ENCODE measurements around the gene SPRY4.
A peak's percentile ranks its signal among the peaks of the same experiment; 100 is the strongest.
"Not testable (repeated sequence)": the region's sequence is repeated elsewhere in the genome, so short reads cannot be mapped to it uniquely, and the experiment has no call there.

SPRY4 gene

GRCh38 chr5:142292249-142292648, 32.6 kb downstream of the SPRY4 start:
- DNase-seq, result no peak

- peak; percentile 43 for DNase-seq
Observed at GRCh38 chr5:142290577-142291299, 34.1 kb downstream of the SPRY4 start.

GRCh38 chr5:142289708-142290576, 34.9 kb downstream of the SPRY4 start:
- DNase-seq, result no peak

- DNase-seq, result no peak
Observed at GRCh38 chr5:142287973-142288313, 36.9 kb downstream of the SPRY4 start.

- no peak for DNase-seq
Observed at GRCh38 chr5:142287096-142287972, 37.5 kb downstream of the SPRY4 start.

- DNase-seq, result no peak
Observed at GRCh38 chr5:142286111-142286510, 38.7 kb downstream of the SPRY4 start.

GRCh38 chr5:142283304-142283703, 41.5 kb downstream of the SPRY4 start:
- no peak for DNase-seq

- peak; percentile 24 for DNase-seq
Observed at GRCh38 chr5:142281966-142282365, 42.9 kb downstream of the SPRY4 start.

GRCh38 chr5:142281008-142281367, 43.8 kb downstream of the SPRY4 start:
- no peak for DNase-seq

GRCh38 chr5:142280066-142281007, 44.5 kb downstream of the SPRY4 start:
- no peak for DNase-seq

GRCh38 chr5:142278627-142279026, 46.2 kb downstream of the SPRY4 start:
- DNase-seq, result no peak

- DNase-seq, result no peak
Observed at GRCh38 chr5:142277796-142278195, 47.0 kb downstream of the SPRY4 start.

- no peak for DNase-seq
Observed at GRCh38 chr5:142276517-142276916, 48.3 kb downstream of the SPRY4 start.

GRCh38 chr5:142275496-142275895, 49.3 kb downstream of the SPRY4 start:
- no peak for DNase-seq

GRCh38 chr5:142272596-142272995, 52.2 kb downstream of the SPRY4 start:
- DNase-seq, result not testable (repeated sequence)

GRCh38 chr5:142264084-142264483, 60.7 kb downstream of the SPRY4 start:
- DNase-seq, result not testable (repeated sequence)

GRCh38 chr5:142263346-142263745, 61.5 kb downstream of the SPRY4 start:
- no peak for DNase-seq

GRCh38 chr5:142262683-142263082, 62.1 kb downstream of the SPRY4 start:
- DNase-seq, result no peak
